CD4-positive, alpha-beta T cell (primary cell): ENCODE measurements around the gene MLXIP. TPM values are rescaled to one million over a fixed set of nuclear protein-coding genes. Genes with fewer than 3 reads are reported as not detected.

Experiments
- ATAC-seq: fragments of 200-7000 bp; cut with Tn5 transposase; one replicate; pipeline ENCODE4 v1.10.0; 2022; ENCODE audit warnings: mild to moderate bottlenecking; ENCODE audit not compliant: poor library complexity
- CTCF ChIA-PET: fragments of 350-600 bp; sonication (Branson Sonifier 250); formaldehyde crosslinking; loops from one replicate; lab custom pipeline; 2021; ENCODE audit warnings: antibody characterized with exemption, inconsistent platforms; lab: Charles Lee
- POLR2A ChIA-PET: fragments of 350-600 bp; sonication (Branson Sonifier 250); formaldehyde crosslinking; loops from one replicate; lab custom pipeline; 2021; ENCODE audit warnings: antibody characterized with exemption, inconsistent platforms; lab: Charles Lee
- DNase-seq, 14 experiments: peaks; one replicate each; pipeline ENCODE4 v3.0.0-alpha.2; 2013 to 2020; ENCODE audit warnings: mixed read lengths in 2 of 14
- H3K27ac ChIP-seq, 2 donors: one replicate each; pipeline versions ENCODE4 v1.5.1 to v1.7.0; 2013; ENCODE audit warnings: low read length in 2 of 2, low read depth in 1 of 2, mild to moderate bottlenecking in 1 of 2
- H3K27me3 ChIP-seq, 2 experiments: 1 replicate in 1 of 2; 2 replicates in 1 of 2; pipeline versions ENCODE4 v1.6.1 to v1.7.0; 2013; ENCODE audit warnings: low read length in 2 of 2, control low read depth in 1 of 2, mild to moderate bottlenecking in 1 of 2, moderate library complexity in 1 of 2; ENCODE audit not compliant: insufficient read depth in 2 of 2, control insufficient read depth in 1 of 2
- H3K36me3 ChIP-seq: one replicate; pipeline ENCODE4 v1.6.1; 2013; ENCODE audit warnings: low read length, control low read depth; ENCODE audit not compliant: insufficient read depth
- H3K4me1 ChIP-seq: one replicate; pipeline ENCODE4 v1.6.1; 2013; ENCODE audit warnings: low read length, control low read depth; ENCODE audit not compliant: insufficient read depth
- H3K4me3 ChIP-seq: one replicate; pipeline ENCODE4 v1.5.1; 2013; ENCODE audit warnings: mild to moderate bottlenecking, low read length, moderate library complexity
- H3K9me3 ChIP-seq, 2 experiments: 1 replicate in 1 of 2; 2 replicates in 1 of 2; pipeline versions ENCODE4 v1.6.1 to v1.7.0; 2013; ENCODE audit warnings: low read length in 2 of 2, mild to moderate bottlenecking in 2 of 2, control low read depth in 1 of 2, moderate library complexity in 1 of 2; ENCODE audit not compliant: control insufficient read depth in 1 of 2, insufficient read depth in 1 of 2
- H3K27ac Mint-ChIP-seq: one replicate; pipeline ENCODE4 v1.8.0; 2020; ENCODE audit warnings: mixed read lengths
- H3K27me3 Mint-ChIP-seq: one replicate; pipeline ENCODE4 v1.8.0; 2021; ENCODE audit warnings: mixed read lengths
- H3K36me3 Mint-ChIP-seq: one replicate; pipeline ENCODE4 v1.8.0; 2021; ENCODE audit warnings: low read depth, mixed read lengths
- H3K4me1 Mint-ChIP-seq: one replicate; pipeline ENCODE4 v1.8.0; 2021; ENCODE audit warnings: low read depth, mixed read lengths
- H3K4me3 Mint-ChIP-seq: one replicate; pipeline ENCODE4 v1.8.0; 2020; ENCODE audit warnings: mild to moderate bottlenecking, mixed read lengths
- H3K9me3 Mint-ChIP-seq: one replicate; pipeline ENCODE4 v1.8.0; 2020; ENCODE audit warnings: mixed read lengths
- intact Hi-C, 2 experiments: fragments of 100-400 bp; cut with DNase I in 1 of 2; cut with micrococcal nuclease in 1 of 2; formaldehyde crosslinking; loops; one replicate each; pipeline versions ENCODE4 v1.15.1 to v1.9.0; 2023 to 2025; cut with DNase I, micrococcal nuclease
- total RNA-seq, 174 experiments: library from RNA in 2 of 174; stranded (reverse) in 2 of 174; gene quantifications; one replicate each; pipeline ENCODE4 v1.2.3 and lab custom pipeline; 2021 to 2026
- TF ChIP-seq, protein P1 (sequence below): fragments of 200-600 bp; IDR thresholded peaks from one replicate; pipeline ENCODE4 v1.8.0; 2022; ENCODE audit warnings: antibody characterized with exemption, mild to moderate bottlenecking

The MLXIP gene
- total RNA-seq, 2 experiments from 2014 or later, result 98.0 to 99.3 TPM

DNA sequence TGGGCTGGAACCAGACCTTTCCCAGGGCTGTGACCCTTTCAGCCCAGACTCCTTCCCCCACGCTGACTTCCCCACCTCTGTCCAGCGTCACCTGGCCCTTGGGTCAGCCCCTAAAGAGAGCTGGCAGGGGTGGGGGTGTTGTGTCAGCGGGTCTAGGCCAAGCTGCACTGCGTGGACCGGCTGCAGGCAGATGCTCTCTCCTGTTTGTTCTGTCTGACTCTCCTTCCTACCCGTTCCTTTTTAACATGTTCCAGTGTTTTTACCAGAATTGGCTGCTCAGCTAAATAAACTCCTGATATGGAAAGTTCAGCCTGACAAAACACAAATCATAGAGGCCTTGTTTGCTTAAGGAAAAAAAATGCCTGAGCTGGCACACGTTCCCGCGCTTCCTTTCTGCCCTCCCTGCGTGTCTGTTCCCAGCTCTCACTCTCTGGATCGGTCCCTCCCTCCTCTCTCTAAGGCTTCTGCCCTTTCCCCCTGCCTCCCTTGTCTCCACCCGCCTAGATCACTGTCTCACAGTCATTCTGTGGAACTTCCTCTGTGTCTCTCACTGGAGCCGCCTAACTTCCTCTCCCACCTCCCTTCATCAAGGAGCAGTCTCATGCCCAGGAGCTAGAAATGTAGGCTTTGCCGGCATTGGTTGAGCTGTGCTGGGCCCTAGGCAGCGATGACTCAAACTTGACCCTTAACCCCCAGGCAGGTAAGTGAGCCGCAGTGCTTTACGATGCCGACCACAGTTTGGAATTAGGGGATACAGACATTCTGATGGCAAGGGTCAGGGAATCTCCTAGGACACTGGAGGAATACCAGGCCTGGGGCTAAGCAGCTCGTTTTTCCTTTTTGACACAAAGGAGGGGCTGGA is 15.5 kb upstream of the MLXIP start:
- no peak overlapping the region for H3K27ac ChIP-seq
- ChIA-PET CTCF (interaction anchor here (2.6 kb wide), 1 partner anchor 9 kb away, joined by 11 read pairs; no protein-coding TSS in a partner anchor), POLR2A (interaction anchor here (0.8 kb wide), 1 partner anchor 60 kb away, joined by 3 read pairs; no protein-coding TSS in a partner anchor)
- H3K36me3 ChIP-seq, result no peaks in the 10 kb centered on the region
- H3K27ac Mint-ChIP-seq, result no peak overlapping the region
- intact Hi-C loops, result no loop called here
- H3K4me3 Mint-ChIP-seq, result no peak overlapping the region
- TF ChIP-seq, protein P1, sequence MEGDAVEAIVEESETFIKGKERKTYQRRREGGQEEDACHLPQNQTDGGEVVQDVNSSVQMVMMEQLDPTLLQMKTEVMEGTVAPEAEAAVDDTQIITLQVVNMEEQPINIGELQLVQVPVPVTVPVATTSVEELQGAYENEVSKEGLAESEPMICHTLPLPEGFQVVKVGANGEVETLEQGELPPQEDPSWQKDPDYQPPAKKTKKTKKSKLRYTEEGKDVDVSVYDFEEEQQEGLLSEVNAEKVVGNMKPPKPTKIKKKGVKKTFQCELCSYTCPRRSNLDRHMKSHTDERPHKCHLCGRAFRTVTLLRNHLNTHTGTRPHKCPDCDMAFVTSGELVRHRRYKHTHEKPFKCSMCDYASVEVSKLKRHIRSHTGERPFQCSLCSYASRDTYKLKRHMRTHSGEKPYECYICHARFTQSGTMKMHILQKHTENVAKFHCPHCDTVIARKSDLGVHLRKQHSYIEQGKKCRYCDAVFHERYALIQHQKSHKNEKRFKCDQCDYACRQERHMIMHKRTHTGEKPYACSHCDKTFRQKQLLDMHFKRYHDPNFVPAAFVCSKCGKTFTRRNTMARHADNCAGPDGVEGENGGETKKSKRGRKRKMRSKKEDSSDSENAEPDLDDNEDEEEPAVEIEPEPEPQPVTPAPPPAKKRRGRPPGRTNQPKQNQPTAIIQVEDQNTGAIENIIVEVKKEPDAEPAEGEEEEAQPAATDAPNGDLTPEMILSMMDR, result no peak
- peaks cover 3% of the 10 kb centered on the region for H3K36me3 Mint-ChIP-seq
- no peaks in the 10 kb centered on the region for H3K27me3 Mint-ChIP-seq
- DNase-seq (peak in 2 of 14 experiments; percentile 37 to 49), ATAC-seq (no peak)
- peaks cover 10% of the 10 kb centered on the region for H3K4me1 Mint-ChIP-seq
- peaks cover 12% of the 10 kb centered on the region for H3K4me1 ChIP-seq
- no peaks in the 10 kb centered on the region for H3K9me3 Mint-ChIP-seq
- no peak overlapping the region for H3K4me3 ChIP-seq
- H3K27me3 ChIP-seq, result no peaks in the 10 kb centered on the region
- H3K9me3 ChIP-seq, result no peaks in the 10 kb centered on the region

DNA sequence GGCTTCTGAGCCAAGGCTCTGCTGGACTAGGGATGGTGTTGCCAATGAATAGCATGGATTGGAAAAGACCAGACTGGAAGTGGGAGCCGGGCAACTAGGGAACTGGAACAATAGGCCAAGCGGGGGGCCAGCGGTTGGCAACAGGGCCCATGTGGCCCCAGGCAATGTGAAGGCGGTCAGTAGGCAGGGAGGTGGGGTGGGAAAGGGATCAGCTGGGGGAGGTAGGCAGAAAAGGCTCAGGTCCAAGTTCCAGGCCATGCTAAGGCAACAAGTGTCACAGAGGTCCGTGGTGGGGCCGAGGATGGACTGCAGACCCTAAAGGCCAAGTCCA is 14.9 kb upstream of the MLXIP start:
- H3K4me1 Mint-ChIP-seq, result peaks cover 16% of the 10 kb centered on the region
- POLR2A ChIA-PET, result no interaction called here
- no peaks in the 10 kb centered on the region for H3K27me3 Mint-ChIP-seq

DNA sequence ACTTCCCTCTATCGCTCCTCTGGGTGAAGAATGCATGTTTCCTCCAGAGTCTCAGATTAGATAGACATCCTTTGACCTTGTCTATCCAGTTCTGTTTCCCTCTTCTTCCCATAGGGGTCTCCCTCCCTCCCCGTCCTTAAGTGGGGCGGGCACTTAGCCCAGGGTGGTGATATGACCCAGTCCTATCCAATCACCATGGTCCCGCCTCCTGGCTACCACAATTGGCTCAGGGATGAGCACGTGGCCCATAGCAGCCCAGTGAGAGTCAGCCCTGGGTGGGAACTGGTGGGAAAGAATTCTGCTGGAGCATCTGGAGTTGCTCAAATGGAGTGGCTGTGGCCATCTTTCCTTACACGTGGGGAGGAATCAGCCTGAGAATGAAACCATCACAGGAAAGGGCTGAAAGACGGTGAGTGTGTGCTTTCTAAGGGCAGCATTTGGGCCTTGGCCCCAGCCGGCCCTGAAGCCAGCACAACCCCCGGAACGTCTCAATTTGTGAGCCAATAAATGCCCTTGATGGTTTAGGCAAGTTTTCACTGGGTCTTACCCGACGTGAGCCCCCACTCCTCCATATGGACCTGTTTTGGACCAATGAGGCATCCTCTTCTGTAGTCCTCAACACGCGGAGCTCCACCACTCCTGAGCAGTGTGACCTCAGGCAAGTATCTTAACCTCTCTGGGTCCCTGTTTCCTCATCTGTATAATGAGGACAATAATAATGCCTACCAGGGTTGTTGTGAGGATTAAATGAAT is 14.4 kb upstream of the MLXIP start:
- no peaks in the 10 kb centered on the region for H3K9me3 Mint-ChIP-seq
- no peaks in the 10 kb centered on the region for H3K36me3 Mint-ChIP-seq
- Histone ChIP-seq H3K4me3 (no peak overlapping the region), H3K4me1 (peaks cover 19% of the 10 kb centered on the region), H3K27me3 (no peaks in the 10 kb centered on the region), H3K27ac (no peak overlapping the region), H3K9me3 (no peaks in the 10 kb centered on the region), H3K36me3 (no peaks in the 10 kb centered on the region)
- no peaks in the 10 kb centered on the region for H3K27me3 Mint-ChIP-seq
- H3K4me1 Mint-ChIP-seq, result peaks cover 17% of the 10 kb centered on the region
- H3K4me3 Mint-ChIP-seq, result no peak overlapping the region
- ATAC-seq (peak; percentile 84), DNase-seq (peak in 5 of 14 experiments; percentile 22 to 67 (median 50))
- intact Hi-C loops, result no loop called here
- no peak overlapping the region for H3K27ac Mint-ChIP-seq
- ChIA-PET POLR2A (no interaction called here), CTCF (interaction anchor here (2.6 kb wide), 1 partner anchor 10 kb away, joined by 11 read pairs; no protein-coding TSS in a partner anchor)
- TF ChIP-seq, protein P1, result no peak

More for the DNA sequence above, 14.9 kb upstream of the MLXIP start:
- Mint-ChIP-seq H3K27ac (no peak overlapping the region), H3K36me3 (peaks cover 3% of the 10 kb centered on the region), H3K9me3 (no peaks in the 10 kb centered on the region), H3K4me3 (no peak overlapping the region)
- H3K4me1 ChIP-seq, result peaks cover 16% of the 10 kb centered on the region
- no peak overlapping the region for H3K4me3 ChIP-seq
- ATAC-seq (no peak), DNase-seq (no peak)
- CTCF ChIA-PET, result interaction anchor here (2.6 kb wide), 1 partner anchor 9 kb away, joined by 11 read pairs; no protein-coding TSS in a partner anchor
- intact Hi-C loops, result no loop called here
- no peaks in the 10 kb centered on the region for H3K27me3 ChIP-seq
- H3K9me3 ChIP-seq, result no peaks in the 10 kb centered on the region
- H3K36me3 ChIP-seq, result no peaks in the 10 kb centered on the region
- TF ChIP-seq, protein P1, result no peak
- no peak overlapping the region for H3K27ac ChIP-seq
